Ascending aorta (tissue), 2 donors: Measurements from ENCODE around the gene NOS1AP. TPM values are rescaled to one million over a fixed set of nuclear protein-coding genes. Genes with fewer than 3 reads are reported as not detected.

Experiments used
- DNase-seq, 2 donors: peaks; one replicate each; pipeline ENCODE4 v3.0.0-alpha.2; 2019; ENCODE audit warnings: low spot score in 2 of 2
- H3K27ac ChIP-seq, 2 donors: fragments of 200-600 bp; sonication (generic); one replicate each; pipeline ENCODE4 v1.5.1; 2016 to 2017; ENCODE audit warnings: mild to moderate bottlenecking in 1 of 2
- H3K27me3 ChIP-seq: fragments of 200-600 bp; sonication (generic); one replicate; pipeline ENCODE4 v1.5.1; 2017
- H3K36me3 ChIP-seq, 2 donors: fragments of 200-600 bp; sonication (generic); one replicate each; pipeline ENCODE4 v1.5.1; 2016
- H3K4me1 ChIP-seq, 2 donors: fragments of 200-600 bp; sonication (generic); one replicate each; pipeline ENCODE4 v1.5.1; 2016 to 2017; ENCODE audit warnings: mild to moderate bottlenecking in 1 of 2
- H3K4me3 ChIP-seq, 2 donors: fragments of 200-600 bp; sonication (generic); one replicate each; pipeline ENCODE4 v1.5.1; 2016 to 2017; ENCODE audit warnings: mild to moderate bottlenecking in 1 of 2
- H3K9me3 ChIP-seq, 2 donors: fragments of 200-600 bp; sonication (generic); one replicate each; pipeline ENCODE4 v1.5.1; 2016
- CTCF ChIP-seq, 3 experiments: fragments of 200-600 bp in 2 of 3; fragments of 450-650 bp in 1 of 3; sonication (generic) in 2 of 3; IDR thresholded peaks; one replicate each; pipeline ENCODE4 v1.5.1; 2016 to 2019; ENCODE audit warnings: antibody characterized with exemption in 3 of 3, mild to moderate bottlenecking in 1 of 3, moderate library complexity in 1 of 3
- intact Hi-C: fragments of 100-400 bp; cut with DNase I; formaldehyde crosslinking; loops from one replicate; pipeline ENCODE4 v1.15.1; 2023
- total RNA-seq: library from RNA; depleted of rRNA; stranded (reverse); fragments of >200 nt; gene quantifications from one replicate; pipeline ENCODE4 v1.1.0, GENCODE V29; 2016

The NOS1AP gene
- total RNA-seq, 1 donor from 2014 or later = 5.0 TPM

GRCh38 chr1:162094271-162094670, 24.8 kb downstream of the NOS1AP start:
- intact Hi-C loops = no loop called here
- no peak overlapping the region for H3K4me3 ChIP-seq
- no peaks in the 10 kb centered on the region for H3K27me3 ChIP-seq
- peaks cover 0 to 3% of the 10 kb centered on the region in 2 donors for H3K4me1 ChIP-seq
- H3K36me3 ChIP-seq = no peaks in the 10 kb centered on the region
- no peak for TF ChIP-seq CTCF (IDR thresholded peaks at IDR 0.05)
- no peaks in the 10 kb centered on the region for H3K9me3 ChIP-seq
- no peak for DNase-seq
- no peak overlapping the region for H3K27ac ChIP-seq

DNA sequence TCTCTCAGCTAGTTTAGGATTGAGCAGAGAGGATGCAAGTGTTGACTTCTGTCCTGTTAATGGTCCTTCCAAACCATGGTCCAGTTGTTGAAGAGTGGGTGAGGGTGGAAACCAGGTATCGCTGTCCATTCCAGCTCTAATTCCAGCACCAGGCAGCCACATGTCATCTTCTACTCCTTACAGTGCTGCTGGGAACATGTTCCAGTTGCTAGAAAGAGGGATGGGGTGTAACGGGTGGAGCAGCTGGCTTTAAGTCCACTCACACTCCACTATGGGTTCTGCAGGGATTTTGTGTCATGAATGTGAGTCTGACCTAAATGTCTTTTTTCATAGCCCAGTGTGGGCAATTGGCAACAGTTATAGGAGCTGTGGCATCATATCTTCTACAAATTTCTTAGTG, 25.2 kb downstream of the NOS1AP start:
- no peak for TF ChIP-seq CTCF (IDR thresholded peaks at IDR 0.05)
- Histone ChIP-seq H3K27ac (no peak overlapping the region), H3K36me3 (no peaks in the 10 kb centered on the region), H3K4me3 (no peak overlapping the region), H3K4me1 (peaks cover 0 to 3% of the 10 kb centered on the region in 2 donors), H3K27me3 (no peaks in the 10 kb centered on the region), H3K9me3 (no peaks in the 10 kb centered on the region)
- no peak for DNase-seq
- intact Hi-C loops = no loop called here

GRCh38 chr1:162107911-162108310, 38.4 kb downstream of the NOS1AP start:
- TF ChIP-seq CTCF (IDR thresholded peaks at IDR 0.05) = no peak

DNA sequence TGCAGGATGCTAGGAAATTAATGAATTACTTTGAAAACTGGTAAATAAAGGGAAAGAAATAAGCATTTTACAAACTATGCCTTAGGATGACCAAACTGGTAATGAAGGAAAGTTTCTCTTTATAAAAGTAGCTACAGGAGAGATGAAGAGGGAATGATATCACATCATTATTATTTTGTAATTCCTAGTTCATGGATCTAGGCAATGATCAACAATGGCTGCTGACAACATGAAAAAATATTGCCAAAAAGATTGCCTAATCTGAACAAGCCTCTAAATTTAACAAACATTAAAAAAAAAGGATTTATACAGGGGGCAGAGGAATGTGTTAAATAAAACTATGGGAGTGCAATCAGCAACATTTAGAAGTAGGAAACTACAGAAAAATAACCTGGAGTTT, 38.9 kb downstream of the NOS1AP start:
- H3K9me3 ChIP-seq = no peaks in the 10 kb centered on the region
- intact Hi-C loops = no loop called here
- TF ChIP-seq CTCF (IDR thresholded peaks at IDR 0.05) = no peak

More at GRCh38 chr1:162107911-162108310, 38.4 kb downstream of the NOS1AP start:
- Histone ChIP-seq H3K27me3 (no peaks in the 10 kb centered on the region), H3K4me3 (no peak overlapping the region), H3K36me3 (no peaks in the 10 kb centered on the region), H3K4me1 (peaks cover 0 to 3% of the 10 kb centered on the region in 2 donors), H3K9me3 (peaks cover 0 to 5% of the 10 kb centered on the region in 2 donors), H3K27ac (no peak overlapping the region)
- DNase-seq = no peak
- intact Hi-C loops = no loop called here

DNA sequence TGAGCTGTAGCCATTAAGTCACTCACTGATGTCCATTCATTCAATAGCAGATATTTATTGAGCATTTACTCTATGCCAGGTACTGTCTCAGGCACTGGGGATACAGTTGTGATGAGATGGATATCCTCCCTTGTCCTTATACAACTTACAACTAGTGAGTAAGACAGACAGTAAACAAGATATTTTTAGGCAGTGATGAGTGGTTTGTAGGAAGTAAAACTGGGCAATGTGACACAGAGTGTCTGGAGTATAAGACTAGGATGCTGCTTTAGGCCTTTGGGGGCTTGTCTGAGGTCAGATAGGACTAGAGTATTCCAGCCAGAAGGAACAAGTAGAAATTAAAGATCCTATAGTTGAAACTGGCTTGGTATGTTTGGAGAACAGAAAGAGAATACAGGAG, 41.4 kb downstream of the NOS1AP start:
- intact Hi-C loops = no loop called here
- peaks cover 0 to 3% of the 10 kb centered on the region in 2 donors for H3K4me1 ChIP-seq
- H3K27me3 ChIP-seq = no peaks in the 10 kb centered on the region
- no peak for TF ChIP-seq CTCF (IDR thresholded peaks at IDR 0.05)
- no peaks in the 10 kb centered on the region for H3K36me3 ChIP-seq
- no peak overlapping the region for H3K27ac ChIP-seq
- no peak for DNase-seq
- H3K4me3 ChIP-seq = no peak overlapping the region
- no peaks in the 10 kb centered on the region for H3K9me3 ChIP-seq

More for the DNA sequence above, 38.9 kb downstream of the NOS1AP start:
- no peak for DNase-seq
- H3K4me3 ChIP-seq = no peak overlapping the region
- H3K27me3 ChIP-seq = no peaks in the 10 kb centered on the region
- H3K4me1 ChIP-seq = peaks cover 0 to 3% of the 10 kb centered on the region in 2 donors
- H3K36me3 ChIP-seq = no peaks in the 10 kb centered on the region
- H3K27ac ChIP-seq = no peak overlapping the region

GRCh38 chr1:162111572-162111971, 42.1 kb downstream of the NOS1AP start:
- Histone ChIP-seq H3K27ac (no peak overlapping the region), H3K9me3 (no peaks in the 10 kb centered on the region), H3K4me3 (no peak overlapping the region), H3K4me1 (peaks cover 0 to 3% of the 10 kb centered on the region in 2 donors), H3K27me3 (no peaks in the 10 kb centered on the region), H3K36me3 (no peaks in the 10 kb centered on the region)
- intact Hi-C loops = no loop called here
- no peak for TF ChIP-seq CTCF (IDR thresholded peaks at IDR 0.05)
- DNase-seq = no peak
